Muscle of arm (tissue), 14 donors: Measurements from ENCODE around the gene POMGNT2. TPM values are rescaled to one million over a fixed set of nuclear protein-coding genes. Genes with fewer than 3 reads are reported as not detected.
A peak's percentile ranks its signal among the peaks of the same experiment; 100 is the strongest.

Experiments
- DNase-seq: peaks from one replicate; pipeline ENCODE4 v3.0.0-alpha.2; 2013
- long read RNA-seq, 11 donors: transcript quantifications; one replicate each; lab custom pipeline, GENCODE V29; 2026
- polyA plus RNA-seq, 12 donors: library from polyadenylated mRNA; unstranded; fragments of 120-200 nt; gene quantifications; one replicate each; pipeline ENCODE4 v1.2.1, GENCODE V29; 2013; ENCODE audit not compliant: insufficient read length in 12 of 12

POMGNT2 gene
- polyA plus RNA-seq, result 10 to 100 TPM in 11 of 12 donors, not detected in 1; 13.8 to 23.6 (median 18.8) TPM
- long read RNA-seq, donor 1, partial matches to known transcripts, result 0 of 2 reads
- long read RNA-seq, donor 1, other reads (novel, unspliced or antisense), result 0 of 2 reads
- long read RNA-seq, donor 2, transcript POMGNT2-201 (2 exons, 2,544 nt), result major isoform, 9 of 9 reads
- long read RNA-seq, donor 2, partial matches to known transcripts, result 0 of 9 reads
- long read RNA-seq, donor 2, other reads (novel, unspliced or antisense), result 0 of 9 reads
- long read RNA-seq, donor 3, transcript POMGNT2-201 (2 exons, 2,544 nt), result major isoform, 6 of 6 reads
- long read RNA-seq, donor 3, partial matches to known transcripts, result 0 of 6 reads
- long read RNA-seq, donor 3, other reads (novel, unspliced or antisense), result 0 of 6 reads
- long read RNA-seq, donor 4, partial matches to known transcripts, result 0 of 3 reads
- long read RNA-seq, donor 4, other reads (novel, unspliced or antisense), result 0 of 3 reads
- long read RNA-seq, donor 5, transcript POMGNT2-201 (2 exons, 2,544 nt), result major isoform, 14 of 14 reads
- long read RNA-seq, donor 5, partial matches to known transcripts, result 0 of 14 reads
- long read RNA-seq, donor 5, other reads (novel, unspliced or antisense), result 0 of 14 reads
- long read RNA-seq, donor 6, partial matches to known transcripts, result 0 of 6 reads
- long read RNA-seq, donor 6, other reads (novel, unspliced or antisense), result 0 of 6 reads
- long read RNA-seq, donor 7, transcript POMGNT2-201 (2 exons, 2,544 nt), result major isoform, 6 of 8 reads
- long read RNA-seq, donor 7, partial matches to known transcripts, result 0 of 8 reads
- long read RNA-seq, donor 7, other reads (novel, unspliced or antisense), result 0 of 8 reads
- long read RNA-seq, donor 8, transcript POMGNT2-202 (3 exons, 2,531 nt), result minor isoform, 5 of 16 reads
- long read RNA-seq, donor 8, transcript POMGNT2-201 (2 exons, 2,544 nt), result major isoform, 11 of 16 reads
- long read RNA-seq, donor 8, partial matches to known transcripts, result 0 of 16 reads
- long read RNA-seq, donor 8, other reads (novel, unspliced or antisense), result 0 of 16 reads
- long read RNA-seq, donor 9, partial matches to known transcripts, result 0 of 3 reads
- long read RNA-seq, donor 9, other reads (novel, unspliced or antisense), result 0 of 3 reads
- long read RNA-seq, donor 10, transcript POMGNT2-201 (2 exons, 2,544 nt), result major isoform, 13 of 17 reads
- long read RNA-seq, donor 10, partial matches to known transcripts, result 0 of 17 reads
- long read RNA-seq, donor 10, other reads (novel, unspliced or antisense), result 0 of 17 reads
- long read RNA-seq, donor 11, transcript POMGNT2-201 (2 exons, 2,544 nt), result major isoform, 9 of 15 reads
- long read RNA-seq, donor 11, partial matches to known transcripts, result 6 of 15 reads
- long read RNA-seq, donor 11, other reads (novel, unspliced or antisense), result 0 of 15 reads

DNA sequence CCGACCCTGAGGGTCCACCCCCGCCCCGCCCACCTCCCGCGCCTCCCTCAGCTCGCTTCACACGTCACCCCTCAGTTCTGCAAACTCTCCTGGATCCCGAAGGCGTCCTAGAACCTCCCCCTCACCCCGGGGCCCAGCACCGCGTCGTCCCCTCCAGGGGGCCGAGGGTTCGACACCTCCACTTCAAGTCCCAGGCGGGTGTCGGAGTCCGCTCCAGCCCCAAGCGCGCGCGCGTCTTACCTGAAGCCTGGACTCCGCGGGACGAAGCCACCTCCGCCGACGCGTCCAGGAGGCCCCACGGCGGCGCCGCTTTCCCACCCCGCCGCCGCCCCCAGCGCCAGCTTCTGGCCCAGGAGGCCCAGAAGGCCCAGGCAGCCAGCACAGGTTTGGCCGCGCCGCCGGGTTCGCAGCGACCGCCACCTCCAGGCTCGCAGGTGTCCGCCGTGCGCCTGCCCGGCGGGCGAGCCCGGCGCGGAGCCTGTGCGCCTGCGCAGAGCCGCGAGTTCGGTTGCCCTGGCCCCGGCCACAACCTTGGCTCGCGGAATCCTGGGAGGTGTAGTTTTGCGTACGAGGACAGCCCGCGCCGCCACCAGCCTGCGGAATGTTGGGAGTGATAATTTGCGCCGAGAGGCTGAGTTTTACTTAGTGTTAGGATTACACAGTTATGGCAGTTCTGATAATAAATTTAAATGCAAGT lies at the start of gene POMGNT2:
Gene POMGNT2, minus strand, starts transcription at position 484 of the 697 bp plus-strand sequence. CDS start 24,648 bp downstream, outside the sequence.
- DNase-seq, result peak; percentile 86

DNA sequence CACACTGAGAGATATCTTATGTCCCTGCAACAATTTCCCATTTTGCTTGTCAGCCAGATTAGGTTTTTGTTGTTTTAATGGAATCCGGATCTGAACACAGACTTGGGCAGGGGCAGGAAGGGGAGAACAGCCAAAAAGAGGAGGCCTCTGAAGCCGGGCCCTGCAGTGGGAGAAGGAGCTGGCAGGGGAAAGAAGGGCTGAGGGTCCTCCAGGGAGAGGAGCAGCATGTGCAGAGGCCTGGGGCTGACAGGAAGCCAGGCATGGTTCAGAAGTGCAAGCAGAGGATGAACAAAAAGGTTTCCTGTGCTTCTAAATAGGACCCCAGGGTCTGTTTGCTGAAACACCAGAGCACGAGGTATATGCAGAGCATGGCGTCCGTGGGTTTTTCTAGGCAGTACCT lies 49.1 kb upstream of the POMGNT2 start:
- no peak for DNase-seq

DNA sequence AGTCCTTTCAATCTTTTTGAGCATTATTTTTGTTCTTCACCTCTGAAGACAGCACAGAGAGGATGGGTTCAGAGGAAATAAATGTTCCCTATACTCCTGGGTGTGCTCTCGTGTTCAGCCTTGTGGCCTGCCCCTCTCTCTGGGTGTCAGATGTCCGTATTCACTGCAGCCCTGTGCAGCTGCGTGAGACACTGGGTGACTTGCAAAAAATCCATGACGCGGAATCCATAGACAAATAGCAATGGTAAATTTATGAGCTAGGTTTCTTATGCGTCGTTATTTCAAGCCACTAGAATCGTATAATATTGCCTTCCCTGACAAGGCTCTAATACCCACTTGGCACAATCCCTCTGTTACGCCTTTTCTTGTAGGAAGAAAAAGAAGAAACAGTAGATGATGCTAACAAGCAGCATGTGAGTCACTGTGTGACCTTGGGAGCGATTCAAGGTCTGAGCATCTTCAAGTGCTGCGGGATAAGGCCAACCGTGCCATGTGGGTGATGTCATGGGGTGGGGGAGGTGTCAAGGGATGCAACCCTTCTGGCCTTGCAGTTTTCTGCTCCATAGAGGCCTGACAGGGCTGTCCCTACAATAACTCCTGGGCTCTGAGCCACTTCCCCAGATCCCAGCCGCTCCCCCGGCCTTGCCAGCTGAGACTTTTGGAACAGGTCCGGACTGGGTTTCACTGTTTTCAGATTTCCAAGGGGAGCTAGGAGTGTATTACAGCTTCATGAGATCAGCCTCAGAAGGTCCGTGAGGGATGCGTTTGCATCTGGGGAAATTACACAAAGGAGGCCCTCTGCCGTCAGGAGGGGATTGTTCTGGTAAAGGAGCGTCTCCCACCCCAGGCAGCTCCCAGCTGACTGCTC lies 47.6 kb upstream of the POMGNT2 start:
- DNase-seq, result peak; percentile 51

DNA sequence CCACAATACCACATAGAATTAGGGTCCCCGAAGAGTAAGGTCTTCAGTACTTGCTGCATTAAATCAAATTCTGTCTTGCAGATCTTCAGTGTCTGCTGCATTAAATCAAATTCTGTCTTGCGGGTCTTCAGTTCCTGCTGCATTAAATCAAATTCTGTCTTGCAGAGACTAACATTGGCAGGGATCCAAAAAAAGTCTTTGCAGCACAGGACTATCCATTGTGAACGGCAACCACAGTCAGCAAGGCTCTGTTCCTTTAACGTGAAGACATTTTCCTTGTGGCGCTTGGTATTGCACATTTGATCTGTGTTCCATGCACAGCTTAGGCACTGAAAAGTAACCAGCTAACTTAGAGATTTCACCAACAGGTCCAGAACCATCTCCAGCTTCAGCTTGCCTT lies 46.8 kb upstream of the POMGNT2 start:
- DNase-seq, result no peak

DNA sequence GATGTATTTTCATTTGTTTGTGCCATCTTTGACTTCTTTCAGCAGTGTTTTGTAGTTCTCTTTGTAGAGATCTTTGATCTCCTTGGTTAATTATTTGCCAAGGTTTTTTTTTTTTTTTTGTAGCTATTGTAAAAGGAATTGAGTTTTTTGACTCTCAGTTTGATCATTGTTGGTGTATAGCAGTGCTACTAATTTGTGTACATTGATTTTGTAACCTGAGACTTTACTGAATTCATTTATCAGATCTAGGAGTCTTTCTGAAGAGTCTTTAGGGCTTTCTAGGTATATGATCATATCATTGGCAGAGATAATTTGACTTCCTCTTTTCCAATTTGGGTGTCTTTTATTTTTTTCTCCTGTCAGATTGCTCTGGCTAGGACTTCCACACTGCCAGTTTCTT lies 42.2 kb upstream of the POMGNT2 start:
- no peak for DNase-seq

DNA sequence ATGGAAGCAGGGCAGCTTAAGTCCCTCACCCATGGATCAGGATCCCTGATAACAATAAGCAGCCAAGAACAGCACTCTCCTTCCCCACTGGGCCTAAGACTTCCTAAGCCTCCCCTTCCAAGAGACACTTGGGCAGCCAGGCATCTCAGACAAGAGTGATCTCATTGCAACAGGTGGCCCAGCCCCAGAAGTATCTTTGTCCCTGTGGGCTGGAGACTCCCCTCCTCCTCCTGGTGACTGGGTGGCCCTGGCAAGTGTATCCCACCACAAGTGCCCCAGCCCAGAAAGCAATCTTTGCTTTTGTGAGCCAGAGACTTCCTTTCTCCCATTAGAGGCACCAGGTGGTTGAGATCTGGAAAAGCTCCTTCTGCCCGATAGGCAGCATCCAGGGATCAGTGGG lies 40.7 kb upstream of the POMGNT2 start:
- no peak for DNase-seq

DNA sequence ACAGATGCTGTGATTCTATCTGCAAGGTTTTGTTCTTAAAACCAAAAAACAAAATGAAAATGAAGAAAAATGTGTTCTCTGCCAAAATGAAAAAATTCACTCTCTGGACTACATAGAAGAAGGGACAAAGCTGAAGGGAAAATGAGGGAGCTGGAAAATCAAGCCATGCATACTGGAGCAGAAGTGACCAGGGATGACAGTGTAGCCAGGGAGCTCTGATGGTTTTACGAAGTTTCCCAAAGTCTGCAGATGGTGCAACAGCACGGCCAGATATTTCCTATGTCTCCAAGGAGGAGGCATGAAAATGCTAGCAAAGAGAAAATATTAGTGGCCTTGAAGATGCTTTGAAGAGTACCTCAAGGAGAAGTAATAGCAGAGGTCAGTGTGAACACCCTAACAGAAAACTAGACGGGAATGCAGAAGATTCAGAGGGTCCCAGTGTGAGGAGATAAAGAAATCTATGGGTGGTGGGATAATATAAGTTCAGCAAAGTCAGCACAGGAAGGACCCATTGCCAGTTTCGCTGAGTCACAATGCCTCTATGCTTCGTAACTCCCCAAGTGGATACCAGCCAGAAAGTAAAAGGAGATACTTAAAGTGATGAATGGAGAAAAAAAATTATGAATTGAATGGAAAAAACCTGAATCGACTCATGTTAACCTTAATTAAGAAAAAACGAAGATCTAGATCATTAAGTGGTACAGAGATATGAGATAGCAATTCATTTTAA lies 39.0 kb upstream of the POMGNT2 start:
- no peak for DNase-seq

DNA sequence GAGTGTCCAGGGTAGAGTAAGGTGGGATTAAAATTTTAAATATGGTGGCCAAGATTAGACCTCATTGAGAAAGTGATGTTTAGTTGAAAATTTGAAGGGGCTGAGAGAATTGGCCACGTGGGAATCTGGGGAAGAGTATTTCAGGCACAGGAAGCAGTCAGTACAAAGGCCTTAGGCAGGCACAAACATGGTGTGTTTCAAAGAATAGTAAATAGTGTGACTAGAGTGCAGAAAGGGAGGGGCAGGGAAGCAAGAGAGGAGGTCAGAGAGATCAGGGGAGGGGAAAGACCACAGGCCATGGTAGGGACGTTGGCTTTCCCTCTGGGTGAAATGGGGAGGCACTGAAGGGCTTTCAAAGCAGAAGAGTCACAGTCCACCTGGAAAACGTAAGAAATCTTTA lies 36.6 kb upstream of the POMGNT2 start:
- no peak for DNase-seq

DNA sequence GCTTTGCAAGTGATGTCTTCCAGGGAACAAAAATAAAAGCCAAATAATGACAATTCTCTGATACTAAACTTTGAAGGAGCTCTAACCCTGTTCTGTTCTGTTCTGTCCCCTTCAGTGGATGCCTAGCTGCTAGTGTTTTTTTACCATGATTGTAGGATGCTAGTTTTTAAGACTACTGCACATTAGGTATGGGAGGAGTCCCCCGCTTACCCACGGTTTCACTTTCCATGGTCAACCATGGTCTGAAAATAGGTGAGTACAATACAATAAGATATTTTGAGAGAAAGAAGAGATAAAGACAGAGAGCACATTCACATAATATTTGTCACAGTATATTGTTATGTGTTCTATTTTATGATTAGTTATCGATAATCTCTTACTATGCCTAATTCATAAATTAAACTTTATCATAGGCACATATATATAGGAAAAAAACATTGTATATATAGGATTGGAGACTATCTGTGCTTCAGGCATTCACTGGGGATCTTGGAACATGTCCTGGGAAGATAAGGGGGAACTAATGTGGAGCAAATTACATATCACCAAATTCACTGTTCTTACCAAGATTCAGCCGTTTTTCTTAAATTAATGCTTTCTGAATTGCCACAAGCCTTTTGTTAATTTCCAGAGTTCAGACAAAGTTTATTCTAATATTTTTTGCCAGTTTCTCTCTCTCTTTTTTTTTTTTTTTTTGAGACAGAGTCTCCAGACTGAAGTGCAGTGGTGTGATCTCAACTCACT lies 32.8 kb upstream of the POMGNT2 start:
- DNase-seq, result no peak

DNA sequence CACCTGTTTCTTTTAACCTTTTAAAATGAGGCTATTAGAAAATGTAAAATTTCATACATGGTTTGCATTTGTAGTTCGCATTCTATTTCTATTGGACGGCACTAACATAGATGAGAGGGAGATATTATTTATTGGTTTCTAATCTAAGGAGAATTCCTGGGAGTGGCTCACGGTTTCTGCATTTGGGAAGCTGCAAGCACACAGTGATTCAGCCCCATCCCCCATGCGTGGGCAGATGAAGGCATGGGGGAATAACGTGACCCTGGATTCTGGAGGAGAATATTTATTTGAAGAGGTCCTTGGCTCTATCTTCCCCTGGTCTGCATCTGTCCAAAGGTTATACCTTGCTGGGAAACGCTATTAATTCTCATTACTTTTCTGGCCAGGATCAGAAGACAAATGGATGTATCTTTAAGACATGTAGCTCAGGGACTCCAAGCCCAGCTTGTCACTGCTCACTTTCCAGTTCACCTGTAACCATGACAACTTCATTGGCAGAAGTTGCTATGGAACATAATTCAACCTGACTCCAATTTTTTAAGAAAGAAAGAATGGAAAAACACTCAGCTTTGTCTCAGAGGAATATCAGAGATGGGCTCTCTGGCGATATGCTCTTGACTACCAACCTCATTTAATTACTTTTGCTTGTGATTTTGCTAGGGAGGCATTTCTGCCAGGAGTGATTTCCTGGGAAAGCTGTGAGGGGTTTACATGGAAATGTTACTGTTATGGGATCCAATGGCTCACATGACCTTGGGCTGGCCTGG lies 27.2 kb upstream of the POMGNT2 start:
- peak; percentile 88 for DNase-seq

DNA sequence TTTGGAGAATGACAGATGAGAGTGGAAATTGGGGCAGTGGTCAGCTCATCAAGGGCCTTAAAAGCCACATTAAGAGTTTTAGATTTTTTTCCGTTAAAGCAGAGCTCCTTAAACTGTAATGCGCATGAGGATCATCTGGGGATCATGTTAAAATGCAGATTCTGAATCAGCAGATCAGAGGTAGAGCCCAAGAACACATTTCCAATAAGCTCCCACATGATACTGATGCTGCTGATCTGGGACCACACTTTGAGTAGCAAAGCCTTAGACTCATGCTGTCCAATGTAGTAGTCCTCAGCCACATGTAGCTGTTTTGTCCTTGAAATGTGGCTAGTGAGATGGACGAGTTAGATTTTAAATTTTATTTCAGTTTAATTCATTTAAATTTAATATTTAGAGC lies 26.3 kb upstream of the POMGNT2 start:
- no peak for DNase-seq

DNA sequence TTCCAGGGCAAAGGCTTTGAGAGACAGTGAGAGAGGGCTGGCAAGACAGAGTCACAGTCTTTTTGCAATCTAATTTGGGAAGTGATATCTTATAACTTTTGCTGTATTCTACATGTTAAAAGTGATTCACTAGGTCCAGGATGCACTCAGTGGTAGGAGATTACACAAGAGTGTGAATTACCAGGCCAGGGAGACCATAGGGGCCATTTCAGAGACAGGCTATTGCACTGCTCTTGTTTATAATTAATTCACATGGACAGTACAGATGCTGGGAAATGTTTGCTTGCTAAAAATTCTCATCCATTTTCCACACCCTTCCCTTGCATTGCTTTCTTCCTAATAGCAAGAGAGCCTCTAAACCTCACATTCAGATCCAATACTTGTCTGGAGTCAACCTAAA lies 22.6 kb upstream of the POMGNT2 start:
- DNase-seq, result no peak

DNA sequence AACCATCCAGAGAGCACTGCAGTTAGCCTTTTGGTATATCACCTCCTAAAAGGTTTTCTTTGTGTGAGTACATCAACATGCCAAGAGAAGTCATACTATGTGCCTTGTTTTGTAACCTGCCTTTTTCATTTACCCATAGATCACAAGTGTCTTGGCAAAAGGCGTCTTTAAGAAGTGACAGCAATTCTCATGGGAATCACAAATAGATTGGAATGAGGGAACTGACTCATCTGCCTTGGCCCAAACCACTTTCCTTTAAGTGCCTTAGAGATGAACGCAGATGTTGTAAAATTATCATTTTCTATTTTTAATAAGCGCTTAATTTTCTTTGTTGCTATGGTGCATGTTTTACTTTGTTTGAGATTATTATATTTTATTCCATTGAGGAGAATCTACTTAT lies 20.7 kb upstream of the POMGNT2 start:
- DNase-seq, result peak; percentile 35

DNA sequence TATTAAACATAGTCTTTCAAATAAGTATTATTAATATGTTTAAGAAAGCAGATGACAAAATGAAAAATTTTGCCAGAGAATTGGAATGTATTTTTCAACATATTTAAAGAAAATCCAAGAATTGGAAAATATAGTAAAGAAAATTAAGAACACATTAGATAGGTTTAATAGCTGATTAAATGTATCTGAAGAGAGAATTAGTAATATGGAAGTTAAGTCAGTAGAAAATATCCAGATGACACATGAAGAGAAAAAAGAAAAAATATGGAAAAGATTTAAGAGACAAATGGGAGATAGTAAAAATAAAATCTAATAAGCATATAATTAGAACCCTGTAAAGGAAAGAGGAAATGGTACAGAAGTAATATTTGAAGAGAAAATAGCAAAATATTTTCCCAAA lies 18.0 kb upstream of the POMGNT2 start:
- no peak for DNase-seq

DNA sequence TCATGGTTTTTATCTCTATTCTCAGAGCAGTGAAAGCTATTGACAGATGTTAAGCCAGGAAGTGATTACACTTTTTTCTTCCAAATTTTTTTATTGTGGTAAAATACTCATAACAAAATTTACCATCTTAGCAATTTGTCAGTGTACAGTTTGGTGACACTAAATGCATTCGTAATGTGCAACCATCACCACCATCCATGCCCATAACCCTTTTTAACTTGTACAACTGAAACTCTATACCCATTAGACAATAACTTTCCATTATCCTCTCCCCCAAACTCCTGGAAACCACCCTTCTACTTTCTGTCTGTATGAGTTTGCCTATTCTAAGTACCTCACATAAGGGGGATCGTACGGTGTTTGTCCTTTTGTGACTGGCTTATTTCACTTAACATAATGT lies 15.1 kb upstream of the POMGNT2 start:
- DNase-seq, result no peak

DNA sequence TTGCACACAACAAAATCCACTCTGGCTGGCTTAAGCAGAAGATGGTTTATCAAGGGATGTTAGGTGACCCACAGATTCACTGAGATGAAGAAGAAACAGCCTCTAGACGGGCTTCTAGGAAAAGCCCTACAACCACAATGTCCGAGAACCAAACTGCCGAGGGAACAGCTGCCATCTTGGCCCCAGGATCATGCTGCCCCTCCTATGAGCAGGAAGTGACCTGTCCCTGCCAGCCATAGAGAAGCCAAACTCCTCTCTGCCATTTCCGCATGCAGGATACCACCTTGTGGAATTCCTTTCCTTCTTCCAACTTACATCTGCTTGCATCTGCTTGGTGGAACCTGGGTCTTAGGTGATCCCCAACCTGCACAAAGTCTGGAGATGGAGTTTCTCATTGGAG lies 11.4 kb upstream of the POMGNT2 start:
- DNase-seq, result no peak

DNA sequence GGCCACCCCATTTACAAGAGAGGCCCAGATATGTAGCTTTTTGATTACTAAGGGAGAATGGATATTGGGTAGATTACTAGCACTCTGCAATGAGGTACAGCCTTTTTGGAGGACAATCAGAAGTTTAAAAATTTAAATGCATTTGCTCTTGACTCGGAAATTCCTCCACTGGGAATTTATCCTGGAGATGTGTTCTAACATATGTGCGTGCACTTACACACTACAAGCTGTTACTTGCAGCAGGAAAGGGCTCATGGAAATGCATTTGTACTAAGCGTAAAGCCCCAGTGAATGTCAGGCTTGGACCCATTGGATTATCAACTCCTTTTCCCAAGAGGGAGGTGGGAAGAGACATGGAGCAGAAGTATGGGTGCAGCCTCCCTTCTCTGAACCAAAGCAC lies 7.8 kb upstream of the POMGNT2 start:
- no peak for DNase-seq

DNA sequence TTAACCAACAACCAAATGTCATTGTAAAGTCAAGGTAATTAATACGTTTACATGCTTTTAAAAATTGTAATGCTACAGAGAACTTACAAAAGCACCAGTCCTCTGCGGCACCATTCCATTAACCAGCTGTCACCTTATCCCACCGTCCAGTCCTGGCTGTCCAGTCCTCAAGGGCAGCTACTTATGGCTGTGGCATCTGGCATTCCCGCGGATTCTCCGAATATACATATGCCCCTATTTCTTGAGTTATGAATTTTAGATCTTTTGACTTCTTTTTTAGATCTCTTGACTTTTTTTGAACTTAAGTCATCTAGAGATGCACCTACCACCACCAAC lies 382 bp upstream of the POMGNT2 start:
- DNase-seq, result no peak
